Measurements from ENCODE around the gene TRIO.

The TRIO gene

GRCh38 chr5:14445013-14445412 is 301.9 kb downstream of the TRIO start:
- FAIRE-seq = no peak

GRCh38 chr5:14445576-14446290 is 302.6 kb downstream of the TRIO start:
- no peak for FAIRE-seq

GRCh38 chr5:14447958-14448911 is 305.1 kb downstream of the TRIO start:
- FAIRE-seq = no peak

GRCh38 chr5:14449052-14449661 is 306.0 kb downstream of the TRIO start:
- no peak for FAIRE-seq

- no peak for FAIRE-seq
Observed at GRCh38 chr5:14450018-14450524, 306.9 kb downstream of the TRIO start.

- no peak for FAIRE-seq
Observed at GRCh38 chr5:14450742-14451141, 307.6 kb downstream of the TRIO start.

GRCh38 chr5:14451871-14452270 is 308.7 kb downstream of the TRIO start:
- FAIRE-seq = no peak

GRCh38 chr5:14452685-14453454 is 309.7 kb downstream of the TRIO start:
- no peak for FAIRE-seq

- FAIRE-seq = no peak
Observed at GRCh38 chr5:14453481-14453880, 310.3 kb downstream of the TRIO start.

- FAIRE-seq = no peak
Observed at GRCh38 chr5:14455814-14456321, 312.7 kb downstream of the TRIO start.

- FAIRE-seq = no peak
Observed at GRCh38 chr5:14457476-14457875, 314.3 kb downstream of the TRIO start.

- no peak for FAIRE-seq
Observed at GRCh38 chr5:14458414-14458813, 315.3 kb downstream of the TRIO start.

- FAIRE-seq = no peak
Observed at GRCh38 chr5:14460844-14461398, 317.8 kb downstream of the TRIO start.

GRCh38 chr5:14462681-14463080 is 319.5 kb downstream of the TRIO start:
- no peak for FAIRE-seq

GRCh38 chr5:14463629-14464028 is 320.5 kb downstream of the TRIO start:
- FAIRE-seq = no peak

- FAIRE-seq = no peak
Observed at GRCh38 chr5:14464096-14464495, 321.0 kb downstream of the TRIO start.

GRCh38 chr5:14464671-14465070 is 321.5 kb downstream of the TRIO start:
- FAIRE-seq = no peak

- FAIRE-seq = no peak
Observed at GRCh38 chr5:14465116-14465515, 322.0 kb downstream of the TRIO start.

GRCh38 chr5:14465776-14466175 is 322.6 kb downstream of the TRIO start:
- no peak for FAIRE-seq

- no peak for FAIRE-seq
Observed at GRCh38 chr5:14467251-14467650, 324.1 kb downstream of the TRIO start.

- FAIRE-seq = no peak
Observed at GRCh38 chr5:14467886-14468285, 324.7 kb downstream of the TRIO start.

Data from TTC549 (cell line).